ENCODE measurements around the gene F7.

F7 gene

DNA sequence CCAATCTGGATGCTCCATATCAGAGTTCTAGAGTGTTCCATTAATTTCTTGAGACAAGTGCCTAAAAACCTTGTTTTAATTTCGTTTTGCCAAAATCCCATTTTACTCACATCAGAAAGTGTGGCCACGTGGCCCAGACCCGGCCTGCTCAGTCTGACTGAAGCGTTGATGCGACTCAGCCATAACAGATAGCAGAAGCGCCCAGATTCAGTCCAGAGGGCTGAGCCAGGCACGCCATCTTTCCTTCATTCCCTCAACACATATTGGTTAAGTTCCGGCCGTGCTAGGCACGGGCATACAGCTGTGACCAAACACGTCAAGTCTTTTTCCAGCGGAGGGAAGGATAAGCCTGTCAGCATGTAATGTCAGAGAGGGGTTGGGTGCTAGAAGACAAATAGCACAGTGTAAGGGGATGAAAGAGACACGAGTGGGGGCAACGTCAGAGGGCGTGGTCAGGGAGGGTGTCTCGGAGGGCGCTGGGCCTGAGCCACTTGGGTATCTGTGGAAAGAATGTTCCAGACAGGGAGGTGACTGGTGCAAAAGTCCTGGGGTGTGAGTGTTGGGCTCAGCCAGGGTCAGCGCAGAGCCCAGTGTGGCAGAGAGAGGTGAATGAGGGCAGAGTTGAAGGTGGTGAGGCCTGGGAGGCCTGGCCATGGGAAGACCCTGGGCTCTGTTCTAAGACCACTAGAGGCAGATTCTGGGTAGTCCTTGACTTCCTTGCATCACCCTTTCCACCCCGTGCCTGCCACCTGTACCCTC is 20.1 kb downstream of the F7 start:
- TF ChIP-seq EGR1 (IDR thresholded peaks at IDR 0.05) (no peak), NFIC (IDR thresholded peaks at IDR 0.05) (no peak), EP300 (IDR thresholded peaks at IDR 0.05; ENCODE audit: borderline replicate concordance) (no peak), RAD21 (IDR thresholded peaks at IDR 0.05; ENCODE audit: low read depth) (no peak), CEBPB (IDR thresholded peaks at IDR 0.05) (no peak), CREB1 (IDR thresholded peaks at IDR 0.05; ENCODE audit: low read depth) (no peak), TEAD4 (IDR thresholded peaks at IDR 0.05) (no peak), TAF1 (IDR thresholded peaks at IDR 0.05; ENCODE audit: low read depth) (no peak), YY1 (IDR thresholded peaks at IDR 0.05; ENCODE audit: low read depth) (no peak), USF1 (IDR thresholded peaks at IDR 0.05) (no peak), MAX (IDR thresholded peaks at IDR 0.05) (no peak), TCF12 (IDR thresholded peaks at IDR 0.05; ENCODE audit: low read depth) (no peak), ZBTB7A (IDR thresholded peaks at IDR 0.05; ENCODE audit: low read depth) (no peak)

- TF ChIP-seq CREB1 (IDR thresholded peaks at IDR 0.05; ENCODE audit: low read depth) (no peak), USF1 (IDR thresholded peaks at IDR 0.05) (no peak)
These were observed 20.9 kb downstream of the F7 start for GRCh38 chr13:113126265-113127150.

DNA sequence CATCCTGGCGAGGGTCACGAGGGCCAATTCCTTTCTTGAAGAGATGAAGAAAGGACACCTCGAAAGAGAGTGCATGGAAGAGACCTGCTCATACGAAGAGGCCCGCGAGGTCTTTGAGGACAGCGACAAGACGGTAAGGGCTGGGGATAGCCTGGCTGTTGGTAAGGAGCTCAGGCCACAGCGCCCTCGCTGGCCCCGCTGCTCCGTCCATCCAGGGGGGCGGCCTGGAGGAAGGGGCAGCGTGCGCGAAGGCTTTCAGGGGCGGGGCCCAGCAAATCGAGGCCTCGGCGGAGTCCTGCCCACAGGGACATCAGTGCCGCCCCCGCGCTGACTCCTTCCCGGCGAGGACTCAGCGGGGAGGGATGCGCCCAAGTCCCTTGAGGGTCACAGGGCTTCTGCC is 23.9 kb downstream of the F7 start:
- no peak for TF ChIP-seq TCF12 (IDR thresholded peaks at IDR 0.05; ENCODE audit: low read depth)
- TF ChIP-seq EGR1 (IDR thresholded peaks at IDR 0.05) = no peak
- TF ChIP-seq RAD21 (IDR thresholded peaks at IDR 0.05; ENCODE audit: low read depth) = no peak
- no peak for TF ChIP-seq CEBPB (IDR thresholded peaks at IDR 0.05)
- no peak for TF ChIP-seq MAX (IDR thresholded peaks at IDR 0.05)
- TF ChIP-seq ZBTB7A (IDR thresholded peaks at IDR 0.05; ENCODE audit: low read depth) = no peak
- TF ChIP-seq NFIC (IDR thresholded peaks at IDR 0.05) = no peak
- TF ChIP-seq CREB1 (IDR thresholded peaks at IDR 0.05; ENCODE audit: low read depth) = no peak
- TF ChIP-seq YY1 (IDR thresholded peaks at IDR 0.05; ENCODE audit: low read depth) = no peak
- no peak for TF ChIP-seq USF1 (IDR thresholded peaks at IDR 0.05)

DNA sequence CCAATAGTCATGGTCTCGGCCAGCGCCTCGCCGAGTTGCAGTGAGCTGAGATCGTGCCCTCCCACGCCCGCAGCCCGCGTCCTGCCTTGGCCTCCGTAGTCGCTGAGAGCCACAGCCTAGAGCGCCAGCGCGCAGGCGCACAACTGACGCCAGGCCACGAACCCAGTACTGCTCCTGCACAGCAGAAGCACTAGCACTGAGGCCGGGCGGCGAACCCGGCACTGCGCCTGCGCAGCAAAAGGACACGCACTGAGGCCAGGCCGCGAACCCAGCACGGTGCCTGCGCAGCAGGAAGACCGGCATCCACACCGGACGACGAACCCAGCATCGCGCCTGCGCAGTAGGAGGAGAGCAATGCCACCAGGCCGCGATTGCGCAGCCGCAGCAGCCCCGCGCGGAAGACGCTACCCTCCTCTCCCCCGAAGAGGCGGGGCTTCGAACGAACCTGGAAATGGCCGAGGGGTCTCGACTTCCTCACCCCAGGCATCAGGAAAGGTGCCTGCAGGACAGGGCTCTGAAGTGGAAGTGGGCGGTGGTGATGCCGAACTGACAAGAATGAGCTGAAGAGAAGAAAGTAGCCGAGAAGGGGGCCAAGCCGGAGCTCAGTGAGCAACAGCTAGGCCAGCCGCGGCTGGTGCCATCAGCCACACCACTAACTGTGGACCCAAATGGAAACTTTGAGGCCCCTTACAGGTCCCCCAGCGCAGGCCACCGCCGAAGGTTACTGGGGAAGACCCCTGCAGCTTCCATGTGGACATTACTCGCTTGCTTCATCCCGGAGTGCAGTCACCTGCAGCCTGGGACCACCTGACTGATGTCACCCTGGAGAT is 24.5 kb downstream of the F7 start:
- TF ChIP-seq USF1 (IDR thresholded peaks at IDR 0.05) (no peak), FOXM1 (IDR thresholded peaks at IDR 0.05; ENCODE audit: borderline replicate concordance, low read depth) (no peak), NFIC (IDR thresholded peaks at IDR 0.05) (no peak)

DNA sequence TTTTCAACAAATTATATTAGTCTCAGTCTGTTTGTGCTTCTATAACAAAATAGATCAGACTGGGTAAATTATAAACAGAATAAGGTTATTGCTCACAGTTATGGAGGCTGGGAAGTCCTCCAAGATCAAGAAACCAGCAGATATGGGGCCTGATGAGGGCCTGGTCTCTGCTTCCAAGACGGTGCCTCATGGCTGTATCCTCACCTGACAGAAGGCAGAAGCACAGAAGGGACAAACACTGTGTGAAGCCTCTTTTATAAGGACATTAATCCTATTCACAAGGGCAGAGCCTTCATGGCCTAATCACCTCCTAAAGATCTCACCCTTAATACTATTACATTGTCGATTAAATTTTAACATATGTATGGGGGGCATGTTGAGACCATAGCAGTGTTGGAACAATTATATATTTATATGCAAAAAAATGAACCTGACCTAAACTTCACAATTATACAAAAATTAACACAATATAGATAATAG is 29.7 kb downstream of the F7 start:
- TF ChIP-seq ZBTB7A (IDR thresholded peaks at IDR 0.05; ENCODE audit: low read depth) (no peak), CREB1 (IDR thresholded peaks at IDR 0.05; ENCODE audit: low read depth) (no peak), RAD21 (IDR thresholded peaks at IDR 0.05; ENCODE audit: low read depth) (no peak), USF1 (IDR thresholded peaks at IDR 0.05) (no peak), TEAD4 (IDR thresholded peaks at IDR 0.05) (no peak), TAF1 (IDR thresholded peaks at IDR 0.05; ENCODE audit: low read depth) (no peak)
- TF ChIP-seq, protein P1, sequence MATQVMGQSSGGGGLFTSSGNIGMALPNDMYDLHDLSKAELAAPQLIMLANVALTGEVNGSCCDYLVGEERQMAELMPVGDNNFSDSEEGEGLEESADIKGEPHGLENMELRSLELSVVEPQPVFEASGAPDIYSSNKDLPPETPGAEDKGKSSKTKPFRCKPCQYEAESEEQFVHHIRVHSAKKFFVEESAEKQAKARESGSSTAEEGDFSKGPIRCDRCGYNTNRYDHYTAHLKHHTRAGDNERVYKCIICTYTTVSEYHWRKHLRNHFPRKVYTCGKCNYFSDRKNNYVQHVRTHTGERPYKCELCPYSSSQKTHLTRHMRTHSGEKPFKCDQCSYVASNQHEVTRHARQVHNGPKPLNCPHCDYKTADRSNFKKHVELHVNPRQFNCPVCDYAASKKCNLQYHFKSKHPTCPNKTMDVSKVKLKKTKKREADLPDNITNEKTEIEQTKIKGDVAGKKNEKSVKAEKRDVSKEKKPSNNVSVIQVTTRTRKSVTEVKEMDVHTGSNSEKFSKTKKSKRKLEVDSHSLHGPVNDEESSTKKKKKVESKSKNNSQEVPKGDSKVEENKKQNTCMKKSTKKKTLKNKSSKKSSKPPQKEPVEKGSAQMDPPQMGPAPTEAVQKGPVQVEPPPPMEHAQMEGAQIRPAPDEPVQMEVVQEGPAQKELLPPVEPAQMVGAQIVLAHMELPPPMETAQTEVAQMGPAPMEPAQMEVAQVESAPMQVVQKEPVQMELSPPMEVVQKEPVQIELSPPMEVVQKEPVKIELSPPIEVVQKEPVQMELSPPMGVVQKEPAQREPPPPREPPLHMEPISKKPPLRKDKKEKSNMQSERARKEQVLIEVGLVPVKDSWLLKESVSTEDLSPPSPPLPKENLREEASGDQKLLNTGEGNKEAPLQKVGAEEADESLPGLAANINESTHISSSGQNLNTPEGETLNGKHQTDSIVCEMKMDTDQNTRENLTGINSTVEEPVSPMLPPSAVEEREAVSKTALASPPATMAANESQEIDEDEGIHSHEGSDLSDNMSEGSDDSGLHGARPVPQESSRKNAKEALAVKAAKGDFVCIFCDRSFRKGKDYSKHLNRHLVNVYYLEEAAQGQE (IDR thresholded peaks at IDR 0.05; ENCODE audit: low read depth) = no peak

Data from Ishikawa (cell line).